Middle frontal gyrus (tissue), 1 donor: ENCODE results near the gene DPH7.
"Not testable (repeated sequence)": the region's sequence is repeated elsewhere in the genome, so short reads cannot be mapped to it uniquely, and the experiment has no call there.

Source experiments
- DNase-seq: peaks from one replicate; pipeline ENCODE4 v3.0.0-alpha.2; 2015; ENCODE audit warnings: low spot score; ENCODE audit errors: extremely low spot score

DPH7 gene

DNA sequence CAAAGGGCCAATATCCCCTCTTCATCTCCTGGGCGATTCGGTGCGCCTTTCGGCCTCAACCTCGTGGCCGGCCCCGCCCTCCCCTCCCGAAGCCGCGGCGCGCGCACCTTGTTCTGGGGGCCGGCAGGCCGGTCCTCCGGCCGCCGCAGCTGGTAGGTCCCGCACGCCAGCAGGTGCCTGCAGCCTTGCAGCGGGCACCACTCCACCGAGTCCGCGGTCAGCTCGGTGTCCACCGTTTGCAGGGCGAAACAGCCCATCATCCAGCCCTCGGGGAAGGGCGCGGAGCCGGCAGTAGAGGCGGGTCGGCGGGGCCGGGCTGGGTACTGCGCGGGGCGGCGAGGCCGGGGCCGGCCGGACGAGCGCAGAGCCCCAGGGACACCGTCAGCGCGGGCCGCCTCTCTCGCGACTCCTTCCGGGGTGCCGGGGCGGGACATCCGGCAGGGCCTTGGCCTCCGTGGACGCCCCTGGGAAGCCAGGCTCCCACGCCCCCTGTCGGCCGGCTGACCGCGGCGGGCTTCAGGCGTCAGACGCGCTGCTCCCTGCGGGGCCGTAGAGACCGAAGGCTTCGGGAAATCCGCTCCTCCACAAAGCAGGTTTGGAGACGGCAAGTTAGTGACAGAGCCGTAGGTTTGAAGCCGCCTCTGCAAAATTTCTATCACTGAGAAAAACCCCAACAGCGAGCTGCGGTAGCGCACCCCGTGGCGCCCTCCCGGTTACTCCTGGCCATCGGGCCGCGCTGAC lies at the start of gene DPH7:
Gene DPH7 (minus strand): TSS at position 408 of the 741 bp plus-strand sequence. CDS start 148 bp downstream, at position 260.
- peak; percentile 91 for DNase-seq

DNA sequence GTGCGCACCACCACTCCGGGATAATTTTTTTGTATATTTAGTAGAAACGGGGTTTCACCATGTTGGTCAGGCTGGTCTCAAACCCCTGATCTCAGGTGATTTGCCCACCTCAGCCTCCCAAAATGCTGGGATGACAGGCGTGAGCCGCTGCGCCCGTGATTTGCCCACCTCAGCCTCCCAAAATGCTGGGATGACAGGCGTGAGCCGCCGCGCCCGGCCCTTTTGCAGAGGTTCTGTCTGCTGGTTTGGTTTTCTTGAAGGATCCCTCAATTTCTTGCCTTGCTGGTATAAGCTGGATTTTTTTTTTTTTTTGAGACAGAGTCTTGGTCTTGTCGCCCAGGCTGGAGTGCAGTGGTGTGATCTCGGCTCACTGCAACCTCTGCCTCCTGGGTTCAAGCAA lies 48.7 kb upstream of the DPH7 start:
- DNase-seq = not testable (repeated sequence)

DNA sequence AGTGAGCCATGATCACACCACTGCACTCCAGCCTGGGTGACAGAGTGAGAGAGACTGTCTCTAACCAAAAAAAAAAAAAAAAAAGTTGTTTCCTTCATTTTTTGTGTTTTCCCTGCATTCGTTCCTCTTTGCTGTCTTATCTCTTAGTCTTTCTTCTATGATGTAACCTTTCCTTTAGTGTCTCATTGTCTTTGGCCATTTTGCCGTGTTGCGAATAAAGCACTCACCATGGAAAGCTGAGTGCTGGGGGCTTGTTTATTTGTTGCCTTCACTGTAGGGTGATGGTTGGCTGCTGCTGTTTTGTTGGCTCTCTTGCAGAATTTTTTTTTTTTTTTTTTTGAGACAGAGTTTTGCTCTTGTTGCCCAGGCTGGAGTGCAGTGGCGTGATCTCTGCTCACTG lies 47.7 kb upstream of the DPH7 start:
- no peak for DNase-seq

DNA sequence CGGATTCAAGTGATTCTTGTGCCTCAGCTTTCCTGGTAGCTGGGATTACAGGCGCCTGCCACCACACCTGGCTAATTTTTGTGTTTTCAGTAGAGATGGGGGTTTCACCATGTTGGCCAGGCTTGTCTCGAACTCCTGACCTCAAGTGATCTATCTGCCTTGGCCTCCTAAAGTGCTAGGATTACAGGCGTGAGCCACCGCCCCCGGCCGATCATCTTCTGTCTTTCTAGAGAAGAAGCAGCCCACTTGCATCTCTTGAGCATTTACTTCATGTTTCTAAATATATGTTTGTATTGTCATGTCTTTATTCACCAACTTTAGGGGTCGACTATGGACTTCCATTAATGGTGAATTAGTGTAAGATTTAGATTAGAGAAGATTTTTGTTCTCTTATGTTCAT lies 43.5 kb upstream of the DPH7 start:
- not testable (repeated sequence) for DNase-seq

DNA sequence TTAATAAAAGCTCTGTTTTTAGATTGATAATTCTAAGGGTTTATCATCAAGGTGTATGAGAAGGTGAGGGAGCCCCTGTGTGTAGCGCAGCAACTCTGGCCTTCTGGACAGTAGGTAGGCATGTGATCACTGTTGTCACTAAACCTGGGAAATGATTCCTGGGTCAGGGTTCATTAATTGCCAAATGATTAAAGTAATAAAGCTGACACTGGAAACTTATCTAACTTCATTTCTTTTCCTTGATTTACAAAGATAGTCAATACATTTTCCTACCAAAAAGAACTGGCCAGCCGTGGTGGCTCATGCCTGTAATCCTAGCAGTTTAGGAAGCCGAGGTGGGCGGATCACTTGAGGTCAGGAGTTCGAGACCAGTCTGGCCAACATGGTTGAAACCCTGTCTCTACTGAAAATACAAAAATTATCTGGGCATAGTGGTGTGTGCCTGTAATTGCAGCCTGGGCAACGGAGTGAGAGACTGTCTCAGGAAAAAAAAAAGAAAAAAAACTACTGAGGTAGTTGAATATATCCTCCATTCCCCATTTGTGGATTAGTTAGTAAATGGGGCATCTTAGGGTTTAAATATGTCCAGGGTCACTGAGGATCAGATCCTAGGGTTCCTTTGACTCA lies 42.5 kb upstream of the DPH7 start:
- DNase-seq = no peak

DNA sequence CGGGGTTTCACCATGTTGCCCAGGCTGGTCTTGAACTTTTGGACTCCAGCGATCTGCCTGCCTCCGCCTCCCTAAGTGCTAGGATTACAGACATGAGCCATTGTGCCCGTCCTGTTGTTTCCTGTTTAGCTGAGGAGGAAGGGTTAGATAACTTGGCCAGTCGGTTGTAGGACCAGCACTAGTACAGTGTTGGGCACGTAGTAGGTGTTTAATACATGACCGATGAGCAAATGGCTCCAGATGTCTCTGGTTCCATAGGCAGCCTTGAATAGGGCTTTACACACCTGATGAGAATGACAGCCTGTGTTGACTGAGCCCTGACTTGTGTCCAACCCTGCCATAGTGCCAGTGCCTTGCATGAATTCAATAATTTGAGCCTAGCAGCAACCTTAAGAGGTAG lies 41.9 kb upstream of the DPH7 start:
- DNase-seq = no peak

DNA sequence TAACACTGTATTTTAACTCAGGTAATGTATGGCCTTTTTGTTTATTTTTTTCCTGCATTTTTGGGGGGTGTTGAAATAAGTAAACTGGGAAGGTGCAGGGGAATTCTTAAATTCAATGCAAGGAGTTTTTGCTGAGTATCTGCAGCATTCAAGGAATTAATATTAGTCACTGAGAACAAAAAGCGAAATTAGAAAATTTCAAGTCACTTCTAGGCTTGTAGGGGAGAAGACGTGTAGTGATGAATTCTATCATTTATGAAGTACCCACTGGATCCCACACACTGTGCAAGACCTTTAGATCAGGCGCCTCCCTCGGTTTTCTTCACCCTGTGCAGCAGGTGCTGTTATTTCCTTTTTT lies 41.3 kb upstream of the DPH7 start:
- DNase-seq = no peak

DNA sequence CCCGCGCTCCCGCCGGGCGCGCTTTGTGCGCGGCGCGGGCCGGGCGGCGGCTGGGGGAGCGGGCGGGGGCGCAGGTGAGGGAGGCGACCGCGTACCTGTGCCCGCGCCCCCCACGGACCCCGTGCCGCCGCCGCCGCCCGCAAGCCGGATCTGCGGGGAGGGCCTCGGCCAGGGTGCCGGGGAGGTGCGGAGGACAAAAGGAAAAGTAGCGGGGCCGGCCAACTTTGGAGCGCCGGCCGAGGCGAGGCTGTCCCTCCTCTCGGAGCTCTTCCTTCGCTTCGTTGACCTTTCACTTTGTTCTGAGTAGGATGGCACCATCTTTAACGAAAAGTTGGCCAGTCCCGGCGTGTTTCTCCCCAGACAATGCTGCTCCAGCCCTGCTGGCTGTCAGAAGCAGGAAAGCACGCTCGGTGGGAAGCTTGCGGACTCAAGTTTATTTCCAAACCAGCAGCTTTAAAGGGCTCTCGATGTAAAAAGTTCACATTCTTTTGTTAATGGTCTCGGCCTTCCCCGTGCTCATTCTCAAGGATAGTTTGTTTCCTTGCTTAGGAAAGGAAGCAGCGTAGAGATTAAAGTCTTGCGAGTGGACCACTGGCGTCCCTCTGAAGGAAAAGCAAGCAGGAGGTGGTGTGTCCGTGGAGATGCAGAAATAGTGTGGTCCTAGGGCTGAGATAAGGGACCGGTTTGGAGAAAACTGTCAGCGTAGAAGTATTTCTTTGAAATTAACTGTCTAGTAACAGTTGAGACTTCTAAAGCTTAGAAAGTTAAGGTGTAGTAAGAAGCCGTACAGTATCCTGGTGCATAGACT lies 40.7 kb upstream of the DPH7 start:
- no peak for DNase-seq

DNA sequence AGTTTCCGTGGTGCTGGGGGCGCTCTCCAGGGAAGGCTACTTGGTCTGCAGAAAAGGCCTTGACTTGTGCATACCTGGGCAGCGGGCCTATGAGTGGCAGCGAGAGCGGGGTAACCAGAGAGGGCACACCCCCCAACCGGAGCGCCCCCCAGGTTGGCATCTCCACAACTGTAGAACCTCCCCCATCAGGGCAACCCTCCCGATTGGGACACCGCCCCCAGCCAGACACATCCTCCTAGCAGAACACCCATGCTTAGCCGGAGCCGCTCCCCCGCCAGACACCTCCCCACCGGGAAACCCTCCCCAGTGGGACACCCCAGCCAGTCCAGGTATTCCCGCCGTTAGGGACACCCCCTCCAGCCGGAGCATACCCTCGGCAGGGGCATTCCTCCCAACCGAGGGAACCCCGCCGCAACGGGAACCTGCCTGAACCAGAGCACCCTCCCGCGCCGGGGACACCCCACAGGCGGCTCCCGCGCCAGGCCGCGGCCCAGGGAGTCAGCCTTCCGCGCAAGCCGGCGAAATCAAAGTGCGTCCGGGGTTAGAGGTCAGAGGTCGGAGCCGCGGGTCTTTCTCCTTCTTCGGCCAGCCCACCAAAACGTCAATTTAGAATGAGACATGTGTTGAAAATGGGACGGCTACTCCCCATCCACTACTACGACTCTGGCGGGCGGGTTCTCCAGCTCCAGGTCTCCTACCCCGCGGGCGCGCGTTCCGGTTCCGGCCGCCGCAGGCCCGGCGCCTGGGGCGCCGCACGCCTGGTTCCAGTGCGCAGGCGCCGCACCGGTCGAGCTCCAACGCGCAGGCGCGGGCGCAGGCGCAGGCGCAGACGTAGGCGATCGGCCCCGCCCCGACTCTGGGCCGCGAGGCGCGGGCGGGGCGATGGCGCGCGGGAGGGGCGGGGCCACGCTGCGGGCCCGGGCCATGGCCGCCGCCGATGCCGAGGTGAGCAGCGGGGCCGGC lies 39.7 kb upstream of the DPH7 start, which contains the start of gene EHMT1:
Gene EHMT1 (plus strand): TSS at position 901 of the 963 bp plus-strand sequence. CDS start 24 bp downstream, at position 925.
- peak; percentile 81 for DNase-seq

DNA sequence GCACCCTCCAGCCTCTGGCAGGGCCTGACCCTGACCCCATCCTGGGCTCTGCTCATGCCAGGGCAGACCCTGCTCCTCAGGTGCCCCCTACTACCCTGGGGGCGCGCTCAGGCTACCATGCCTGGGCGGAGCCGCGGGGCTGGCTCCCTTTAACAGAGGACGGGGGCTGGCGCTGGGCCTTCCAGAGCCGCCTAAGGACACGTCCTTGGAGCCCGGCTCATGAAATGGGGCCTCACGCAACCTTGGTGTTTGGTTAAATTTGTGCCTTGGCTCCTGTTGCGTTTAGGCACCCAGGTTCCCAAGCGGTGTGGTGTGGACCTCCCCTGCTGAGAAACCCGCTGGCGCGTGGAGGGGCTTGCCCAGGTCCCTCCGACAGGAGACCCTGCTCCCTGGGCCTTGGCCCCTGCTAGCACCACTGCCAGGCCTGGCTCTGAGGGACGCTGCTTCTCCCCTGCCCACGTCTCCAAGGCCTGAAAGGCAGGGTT lies 36.7 kb upstream of the DPH7 start:
- DNase-seq = no peak

DNA sequence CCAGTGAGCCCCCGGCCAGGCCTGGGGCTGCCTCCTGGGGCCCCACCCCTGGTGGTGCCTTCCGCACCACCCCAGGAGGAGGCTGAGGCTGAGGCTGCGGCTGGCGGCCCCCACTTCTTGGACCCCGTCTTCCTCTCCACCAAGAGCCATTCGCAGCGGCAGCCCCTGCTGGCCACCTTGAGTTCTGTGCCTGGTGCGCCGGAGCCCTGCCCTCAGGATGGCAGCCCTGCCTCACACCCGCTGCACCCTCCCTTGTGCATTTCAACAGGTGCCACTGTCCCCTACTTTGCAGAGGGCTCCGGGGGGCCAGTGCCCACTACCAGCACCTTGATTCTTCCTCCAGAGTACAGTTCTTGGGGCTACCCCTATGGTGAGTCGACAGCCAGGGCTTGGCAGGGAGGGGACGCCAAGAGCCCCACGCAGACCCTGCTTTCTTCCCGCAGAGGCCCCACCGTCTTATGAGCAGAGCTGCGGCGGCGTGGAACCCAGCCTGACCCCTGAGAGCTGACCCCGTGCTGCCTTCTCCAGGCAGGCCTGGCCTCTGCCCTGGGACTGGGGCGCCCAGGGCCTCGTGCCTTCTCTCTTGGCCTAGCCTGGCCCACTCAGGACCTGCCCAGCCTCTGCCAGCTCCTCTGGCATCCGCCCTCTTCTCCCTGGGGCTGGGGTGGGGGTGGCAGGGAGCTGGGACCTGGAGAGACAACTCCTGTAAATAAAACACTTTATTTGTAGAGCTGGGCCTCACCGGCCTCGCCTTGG lies 36.1 kb upstream of the DPH7 start:
- DNase-seq = no peak

DNA sequence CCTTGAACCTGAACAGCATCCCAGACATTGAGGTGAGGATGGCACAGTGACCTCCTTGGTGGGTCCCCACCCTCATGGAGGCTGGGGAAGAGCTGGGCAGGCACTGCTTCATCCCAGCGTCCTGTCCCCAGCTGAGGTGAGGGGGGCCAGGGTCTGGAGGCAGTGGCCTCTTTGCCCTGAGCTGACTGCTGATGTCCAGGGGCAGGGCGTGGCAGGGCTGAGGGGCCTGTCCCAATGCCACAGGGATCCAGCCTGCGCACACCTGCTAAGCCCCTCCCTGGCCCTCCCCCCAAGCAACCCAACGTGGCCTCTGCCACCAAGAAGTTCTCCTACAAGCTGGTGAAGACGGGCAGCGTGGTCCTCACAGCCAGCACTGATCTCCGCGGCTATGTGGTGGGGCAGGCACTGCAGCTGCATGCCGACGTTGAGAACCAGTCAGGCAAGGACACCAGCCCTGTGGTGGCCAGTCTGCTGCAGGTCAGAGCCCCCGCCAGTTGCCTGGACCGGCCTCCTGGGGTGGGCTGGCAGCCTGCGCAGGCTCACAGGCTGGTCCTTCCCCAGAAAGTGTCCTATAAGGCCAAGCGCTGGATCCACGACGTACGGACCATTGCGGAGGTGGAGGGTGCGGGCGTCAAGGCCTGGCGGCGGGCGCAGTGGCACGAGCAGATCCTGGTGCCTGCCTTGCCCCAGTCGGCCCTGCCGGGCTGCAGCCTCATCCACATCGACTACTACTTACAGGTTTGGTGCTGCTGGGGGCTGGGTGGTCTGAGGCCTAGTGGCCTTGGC lies 35.2 kb upstream of the DPH7 start:
- no peak for DNase-seq

DNA sequence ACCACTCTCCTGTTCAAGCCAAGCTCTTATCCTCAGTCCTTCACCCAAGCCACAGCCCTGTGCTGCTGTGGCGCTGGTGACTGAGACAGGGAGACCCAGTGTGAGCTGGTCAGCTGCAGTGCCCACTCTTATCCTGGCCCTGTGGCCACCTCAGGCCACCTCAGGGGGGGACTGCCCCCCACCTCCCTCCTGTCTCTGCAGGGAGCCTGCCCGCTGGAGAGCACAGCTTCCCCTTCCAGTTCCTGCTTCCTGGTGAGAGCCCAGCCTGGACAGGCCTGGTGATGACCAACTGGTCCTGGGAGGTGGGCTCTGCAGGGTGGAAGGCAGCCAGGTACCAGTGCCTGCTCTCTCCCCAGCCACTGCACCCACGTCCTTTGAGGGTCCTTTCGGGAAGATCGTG lies 34.5 kb upstream of the DPH7 start:
- no peak for DNase-seq

DNA sequence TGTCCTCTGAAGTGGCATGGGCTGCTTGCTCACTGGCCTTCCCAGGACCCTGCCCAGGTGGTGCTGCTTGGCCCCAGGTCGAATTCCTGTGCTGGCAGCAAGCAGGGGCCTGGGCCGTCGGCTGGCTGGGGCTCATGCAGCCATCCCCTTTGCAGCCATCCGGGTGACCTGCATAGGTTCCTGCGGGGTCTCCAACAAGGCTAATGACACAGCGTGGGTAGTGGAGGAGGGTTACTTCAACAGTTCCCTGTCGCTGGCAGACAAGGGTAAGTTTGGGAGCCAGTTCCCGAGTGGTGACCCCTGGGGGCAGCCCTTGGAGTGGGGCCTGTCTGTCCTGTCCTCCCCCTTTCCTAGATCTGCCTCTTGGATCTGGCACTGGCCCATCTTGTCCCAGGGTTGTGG lies 34.0 kb upstream of the DPH7 start:
- DNase-seq = no peak

DNA sequence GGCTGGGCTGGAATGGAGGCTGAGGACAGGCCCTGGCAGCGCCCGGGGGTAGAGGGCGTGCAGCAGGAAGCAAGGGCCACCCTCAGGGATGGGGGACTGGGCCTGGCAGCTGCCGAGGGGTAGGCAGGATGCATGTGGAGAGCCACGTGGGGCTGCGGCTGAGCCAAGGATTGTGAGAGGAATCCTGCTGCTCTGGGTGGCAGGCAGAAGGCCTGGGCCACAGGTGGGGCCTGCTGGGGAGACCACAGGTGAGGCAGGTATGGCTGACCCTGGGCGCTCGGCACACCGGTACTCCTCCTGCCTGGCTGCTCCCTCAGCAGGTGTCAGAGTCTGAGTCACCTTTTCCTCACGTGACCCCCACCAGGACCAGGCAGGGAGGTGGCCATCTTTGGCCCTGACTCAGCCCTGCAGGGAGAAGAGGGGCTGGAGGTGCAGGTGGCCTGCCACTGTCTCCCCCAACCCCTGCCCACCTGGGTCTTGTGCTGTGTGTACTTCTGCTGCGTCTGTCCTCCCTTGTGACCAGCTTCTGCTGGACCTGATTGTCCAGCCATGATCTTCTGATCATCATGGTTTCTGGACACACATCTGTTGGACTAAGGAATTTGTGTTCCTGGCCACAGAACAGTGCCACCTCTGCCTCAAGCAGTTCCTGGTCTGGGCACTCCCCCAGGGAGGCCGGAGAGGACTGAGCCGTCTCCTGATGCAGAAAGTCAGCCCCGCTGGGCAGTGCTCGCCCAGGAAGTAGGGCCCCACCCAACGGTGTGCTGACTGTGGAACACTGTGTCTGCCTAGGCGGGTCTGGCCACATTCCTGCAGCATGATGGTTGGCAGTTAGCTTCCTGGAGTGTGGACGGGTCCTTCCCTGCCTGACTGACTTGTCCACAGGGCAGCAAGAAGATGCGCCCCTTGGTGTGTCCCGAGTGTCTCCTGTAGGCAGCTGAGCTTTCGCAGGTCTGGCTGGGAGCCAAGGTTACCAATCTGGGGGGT lies 33.2 kb upstream of the DPH7 start:
- DNase-seq = no peak

DNA sequence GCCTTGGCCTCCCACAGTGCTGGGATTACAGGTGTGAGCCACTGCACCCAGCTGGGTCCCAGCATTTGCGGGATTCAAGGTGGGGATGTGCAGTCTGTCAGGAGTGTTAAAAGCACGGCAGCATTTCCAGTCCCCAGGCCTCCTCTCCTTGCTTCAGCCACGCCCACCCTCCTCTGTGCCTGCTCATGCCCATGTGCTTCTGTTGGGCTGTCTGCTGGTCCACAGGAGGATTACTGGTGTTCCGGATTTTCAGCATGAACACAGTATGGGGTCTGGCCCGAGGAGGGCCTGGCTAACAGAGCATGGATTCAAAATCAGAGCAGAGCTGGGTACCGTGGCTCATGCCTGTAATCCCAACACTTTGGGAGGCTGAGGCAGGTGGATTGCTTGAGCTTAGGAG lies 32.2 kb upstream of the DPH7 start:
- DNase-seq = no peak

DNA sequence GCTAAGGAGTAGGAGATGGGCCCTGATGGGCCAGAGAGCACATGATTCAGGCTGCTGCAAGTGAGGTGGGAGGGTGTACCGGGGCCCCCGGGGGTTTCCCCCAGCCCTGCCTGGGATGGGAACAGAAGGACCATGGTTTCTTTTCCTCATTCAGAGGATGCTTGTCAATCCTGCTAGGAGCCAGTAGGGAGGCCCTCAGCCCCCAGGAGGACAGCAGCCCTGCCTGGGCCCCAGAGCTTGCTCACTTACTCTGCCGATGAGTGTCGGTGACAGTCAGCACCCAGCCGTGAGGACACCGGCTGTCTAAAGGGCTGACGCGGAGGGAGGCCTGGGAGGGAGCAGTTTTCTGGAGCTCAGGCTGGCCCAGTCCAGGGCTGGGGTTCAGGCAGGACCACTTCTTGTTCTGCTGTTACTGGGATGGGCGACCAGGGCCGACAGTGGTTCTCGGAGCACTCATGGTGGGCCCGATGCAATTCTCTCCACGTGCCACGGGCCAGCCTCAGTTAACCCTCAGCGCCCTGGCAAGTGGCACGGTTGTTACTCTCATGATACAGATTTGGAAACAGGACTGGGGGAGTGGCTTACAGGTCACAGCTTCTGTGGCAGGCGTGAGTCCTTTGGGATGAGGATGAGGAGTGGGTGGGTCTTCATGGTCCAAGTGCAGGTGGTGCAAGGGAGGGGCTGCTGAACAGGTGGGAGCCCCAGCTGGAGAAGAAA lies 28.6 kb upstream of the DPH7 start:
- DNase-seq = no peak

DNA sequence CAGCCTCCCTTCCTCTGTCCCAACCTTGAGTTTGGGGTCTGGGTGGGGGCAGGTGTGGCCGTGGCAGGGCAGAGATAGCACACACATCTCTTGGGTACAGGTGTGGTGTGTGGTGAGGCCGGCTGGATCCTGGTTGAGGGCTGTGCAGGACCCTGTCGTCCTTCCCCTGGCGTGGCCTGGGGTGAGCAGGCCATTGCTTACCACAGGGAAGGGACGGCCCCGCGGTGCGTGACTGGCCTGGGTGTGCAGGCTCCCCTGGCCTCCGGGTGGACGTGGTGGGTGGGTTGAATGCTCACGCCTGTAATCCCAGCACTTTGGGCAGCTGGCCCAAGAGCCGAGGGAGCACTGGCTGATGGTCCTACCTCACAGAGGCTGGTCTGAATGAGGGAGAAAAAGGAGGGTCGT lies 28.0 kb upstream of the DPH7 start:
- no peak for DNase-seq
